ENCODE results near the gene MAML3. TPM values are rescaled to one million over a fixed set of nuclear protein-coding genes. Genes with fewer than 3 reads are reported as not detected.

Gene MAML3
- total and polyA plus RNA-seq, 2 donors = 4.3 to 5.2 TPM

- Histone ChIP-seq H3K27me3 (ENCODE audit: control insufficient read depth in 2 of 2, insufficient read depth in 1 of 2, low read length in 1 of 2) (no peaks in the 10 kb centered on the region), H3K4me1 (ENCODE audit: control insufficient read depth in 2 of 2, insufficient read depth in 2 of 2, low read length in 2 of 2) (no peaks in the 10 kb centered on the region), H3K36me3 (ENCODE audit: control insufficient read depth in 2 of 2, insufficient read depth in 2 of 2, low read length in 1 of 2) (no peaks in the 10 kb centered on the region), H3K27ac (ENCODE audit: low read depth in 1 of 2, low read length in 1 of 2) (no peak overlapping the region), H3K4me3 (ENCODE audit: low read length in 2 of 2) (no peak overlapping the region), H3K9me3 (ENCODE audit: control insufficient read depth in 2 of 2, insufficient read depth in 1 of 2, low read length in 1 of 2) (peaks cover 0 to 4% of the 10 kb centered on the region in 2 donors)
- 66% methylated on average over 8 of the region's 8 CpGs for WGBS
- no peak for DNase-seq (ENCODE audit: low read depth in 6 of 9, low spot score in 9 of 9)
Observed at GRCh38 chr4:140163029-140163810, 9.2 kb upstream of the MAML3 start.

- Histone ChIP-seq H3K27me3 (ENCODE audit: control insufficient read depth in 2 of 2, insufficient read depth in 1 of 2, low read length in 1 of 2) (no peaks in the 10 kb centered on the region), H3K4me1 (ENCODE audit: control insufficient read depth in 2 of 2, insufficient read depth in 2 of 2, low read length in 2 of 2) (no peaks in the 10 kb centered on the region), H3K4me3 (ENCODE audit: low read length in 2 of 2) (no peak overlapping the region), H3K36me3 (ENCODE audit: control insufficient read depth in 2 of 2, insufficient read depth in 2 of 2, low read length in 1 of 2) (no peaks in the 10 kb centered on the region), H3K9me3 (ENCODE audit: control insufficient read depth in 2 of 2, insufficient read depth in 1 of 2, low read length in 1 of 2) (peaks cover 0 to 4% of the 10 kb centered on the region in 2 donors), H3K27ac (ENCODE audit: low read depth in 1 of 2, low read length in 1 of 2) (no peak overlapping the region)
- 98% methylated on average over 2 of the region's 2 CpGs for WGBS
- DNase-seq (ENCODE audit: low read depth in 6 of 9, low spot score in 9 of 9) = no peak
Observed at GRCh38 chr4:140162596-140162995, 8.6 kb upstream of the MAML3 start.

- 45% methylated on average over 3 of the region's 3 CpGs for WGBS
- Histone ChIP-seq H3K4me1 (ENCODE audit: control insufficient read depth in 2 of 2, insufficient read depth in 2 of 2, low read length in 2 of 2) (peaks cover 16 to 19% of the 10 kb centered on the region in 2 donors), H3K4me3 (ENCODE audit: low read length in 2 of 2) (no peak overlapping the region), H3K36me3 (ENCODE audit: control insufficient read depth in 2 of 2, insufficient read depth in 2 of 2, low read length in 1 of 2) (no peaks in the 10 kb centered on the region), H3K9me3 (ENCODE audit: control insufficient read depth in 2 of 2, insufficient read depth in 1 of 2, low read length in 1 of 2) (peaks cover 0 to 4% of the 10 kb centered on the region in 2 donors), H3K27me3 (ENCODE audit: control insufficient read depth in 2 of 2, insufficient read depth in 1 of 2, low read length in 1 of 2) (no peaks in the 10 kb centered on the region), H3K27ac (ENCODE audit: low read depth in 1 of 2, low read length in 1 of 2) (no peak overlapping the region)
- no peak for DNase-seq (ENCODE audit: low read depth in 6 of 9, low spot score in 9 of 9)
Observed at GRCh38 chr4:140158365-140159030, 4.5 kb upstream of the MAML3 start.

GRCh38 chr4:140157341-140157740 lies 3.4 kb upstream of the MAML3 start:
- no peak overlapping the region for H3K4me3 ChIP-seq (ENCODE audit: low read length in 2 of 2)
- DNase-seq (ENCODE audit: low read depth in 6 of 9, low spot score in 9 of 9) = no peak
- no peaks in the 10 kb centered on the region for H3K36me3 ChIP-seq (ENCODE audit: control insufficient read depth in 2 of 2, insufficient read depth in 2 of 2, low read length in 1 of 2)
- H3K9me3 ChIP-seq (ENCODE audit: control insufficient read depth in 2 of 2, insufficient read depth in 1 of 2, low read length in 1 of 2) = peaks cover 0 to 4% of the 10 kb centered on the region in 2 donors
- WGBS = 98% methylated on average over 2 of the region's 2 CpGs
- H3K27ac ChIP-seq (ENCODE audit: low read depth in 1 of 2, low read length in 1 of 2) = no peak overlapping the region
- peaks cover 16 to 19% of the 10 kb centered on the region in 2 donors for H3K4me1 ChIP-seq (ENCODE audit: control insufficient read depth in 2 of 2, insufficient read depth in 2 of 2, low read length in 2 of 2)
- H3K27me3 ChIP-seq (ENCODE audit: control insufficient read depth in 2 of 2, insufficient read depth in 1 of 2, low read length in 1 of 2) = no peaks in the 10 kb centered on the region

GRCh38 chr4:140156529-140157171 lies 2.7 kb upstream of the MAML3 start:
- WGBS = 6% methylated on average over 4 of the region's 4 CpGs
- H3K27me3 ChIP-seq (ENCODE audit: control insufficient read depth in 2 of 2, insufficient read depth in 1 of 2, low read length in 1 of 2) = no peaks in the 10 kb centered on the region

GRCh38 chr4:140154572-140154891 lies 548 bp upstream of the MAML3 start:
- Histone ChIP-seq H3K27me3 (ENCODE audit: control insufficient read depth in 2 of 2, insufficient read depth in 1 of 2, low read length in 1 of 2) (no peaks in the 10 kb centered on the region), H3K36me3 (ENCODE audit: control insufficient read depth in 2 of 2, insufficient read depth in 2 of 2, low read length in 1 of 2) (no peaks in the 10 kb centered on the region), H3K4me3 (ENCODE audit: low read length in 2 of 2) (peak overlapping the region; percentile 59 to 91), H3K4me1 (ENCODE audit: control insufficient read depth in 2 of 2, insufficient read depth in 2 of 2, low read length in 2 of 2) (peaks cover 16 to 26% of the 10 kb centered on the region in 2 donors), H3K27ac (ENCODE audit: low read depth in 1 of 2, low read length in 1 of 2) (peak overlapping the region; percentile 81 to 99), H3K9me3 (ENCODE audit: control insufficient read depth in 2 of 2, insufficient read depth in 1 of 2, low read length in 1 of 2) (no peaks in the 10 kb centered on the region)
- WGBS = 95% methylated on average over 3 of the region's 3 CpGs
- DNase-seq (ENCODE audit: low read depth in 6 of 9, low spot score in 9 of 9) = no peak

More at GRCh38 chr4:140156529-140157171, 2.7 kb upstream of the MAML3 start:
- Histone ChIP-seq H3K36me3 (ENCODE audit: control insufficient read depth in 2 of 2, insufficient read depth in 2 of 2, low read length in 1 of 2) (no peaks in the 10 kb centered on the region), H3K4me3 (ENCODE audit: low read length in 2 of 2) (no peak overlapping the region), H3K4me1 (ENCODE audit: control insufficient read depth in 2 of 2, insufficient read depth in 2 of 2, low read length in 2 of 2) (peaks cover 16 to 19% of the 10 kb centered on the region in 2 donors), H3K9me3 (ENCODE audit: control insufficient read depth in 2 of 2, insufficient read depth in 1 of 2, low read length in 1 of 2) (no peaks in the 10 kb centered on the region), H3K27ac (ENCODE audit: low read depth in 1 of 2, low read length in 1 of 2) (peak overlapping the region; percentile 42 to 55)
- DNase-seq (ENCODE audit: low read depth in 6 of 9, low spot score in 9 of 9) = peak in 6 of 9 donors; percentile 51 to 80 (median 56)

GRCh38 chr4:140153419-140153717 lies 616 bp downstream of the MAML3 start:
- WGBS = under 1% methylated on average over 14 of the region's 14 CpGs
- H3K4me3 ChIP-seq (ENCODE audit: low read length in 2 of 2) = peak overlapping the region; percentile 59 to 91
- H3K27me3 ChIP-seq (ENCODE audit: control insufficient read depth in 2 of 2, insufficient read depth in 1 of 2, low read length in 1 of 2) = no peaks in the 10 kb centered on the region
- peak in 2 of 9 donors; percentile 16 to 44 for DNase-seq (ENCODE audit: low read depth in 6 of 9, low spot score in 9 of 9)
- H3K4me1 ChIP-seq (ENCODE audit: control insufficient read depth in 2 of 2, insufficient read depth in 2 of 2, low read length in 2 of 2) = peaks cover 16 to 32% of the 10 kb centered on the region in 2 donors
- peak overlapping the region; percentile 96 to 99 for H3K27ac ChIP-seq (ENCODE audit: low read depth in 1 of 2, low read length in 1 of 2)
- H3K9me3 ChIP-seq (ENCODE audit: control insufficient read depth in 2 of 2, insufficient read depth in 1 of 2, low read length in 1 of 2) = no peaks in the 10 kb centered on the region
- H3K36me3 ChIP-seq (ENCODE audit: control insufficient read depth in 2 of 2, insufficient read depth in 2 of 2, low read length in 1 of 2) = no peaks in the 10 kb centered on the region

GRCh38 chr4:140152751-140153418 lies 1.1 kb downstream of the MAML3 start:
- peak in 8 of 9 donors; percentile 35 to 76 (median 49) for DNase-seq (ENCODE audit: low read depth in 6 of 9, low spot score in 9 of 9)
- H3K9me3 ChIP-seq (ENCODE audit: control insufficient read depth in 2 of 2, insufficient read depth in 1 of 2, low read length in 1 of 2) = no peaks in the 10 kb centered on the region
- H3K4me3 ChIP-seq (ENCODE audit: low read length in 2 of 2) = peak overlapping the region; percentile 59 to 91
- no peaks in the 10 kb centered on the region for H3K27me3 ChIP-seq (ENCODE audit: control insufficient read depth in 2 of 2, insufficient read depth in 1 of 2, low read length in 1 of 2)
- under 1% methylated on average over 54 of the region's 54 CpGs for WGBS
- peak overlapping the region; percentile 96 to 99 for H3K27ac ChIP-seq (ENCODE audit: low read depth in 1 of 2, low read length in 1 of 2)
- peaks cover 16 to 32% of the 10 kb centered on the region in 2 donors for H3K4me1 ChIP-seq (ENCODE audit: control insufficient read depth in 2 of 2, insufficient read depth in 2 of 2, low read length in 2 of 2)
- H3K36me3 ChIP-seq (ENCODE audit: control insufficient read depth in 2 of 2, insufficient read depth in 2 of 2, low read length in 1 of 2) = no peaks in the 10 kb centered on the region
